ENCODE measurements around the gene FGF21.
A peak's percentile ranks its signal among the peaks of the same experiment; 100 is the strongest.

FGF21 gene

DNA sequence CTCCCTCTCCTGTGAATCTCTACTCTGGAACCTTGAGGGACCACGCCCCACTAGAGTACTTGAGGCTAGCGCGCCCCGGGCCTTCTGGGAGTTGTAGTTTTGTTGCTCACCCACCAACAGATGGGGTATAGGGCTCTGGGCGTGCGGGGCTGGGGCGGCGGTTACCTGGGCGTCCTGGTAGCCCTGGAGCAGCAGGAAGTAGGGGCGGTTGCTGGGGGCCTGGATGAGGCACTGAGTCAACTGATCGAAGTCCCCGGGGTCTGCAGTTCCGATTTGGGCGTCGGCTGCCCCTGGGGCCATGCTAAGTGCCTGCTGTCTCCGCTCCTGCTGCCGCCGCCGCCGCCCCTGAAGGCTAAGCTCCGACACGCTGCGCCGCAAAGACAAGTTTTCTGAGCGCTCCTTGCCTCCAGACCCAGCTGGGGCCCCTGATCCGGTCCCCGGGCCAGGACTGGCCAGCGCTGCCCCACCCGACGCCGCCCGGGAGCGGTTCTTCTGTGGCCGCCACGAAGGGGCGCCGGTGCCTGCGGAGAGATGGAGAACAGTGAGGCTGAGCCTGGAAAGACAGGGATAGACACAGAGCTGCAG, 20.2 kb upstream of the FGF21 start:
- no peak for DNase-seq (ENCODE audit: low read depth)
- H3K4me3 ChIP-seq (ENCODE audit: low read length): no peak overlapping the region

DNA sequence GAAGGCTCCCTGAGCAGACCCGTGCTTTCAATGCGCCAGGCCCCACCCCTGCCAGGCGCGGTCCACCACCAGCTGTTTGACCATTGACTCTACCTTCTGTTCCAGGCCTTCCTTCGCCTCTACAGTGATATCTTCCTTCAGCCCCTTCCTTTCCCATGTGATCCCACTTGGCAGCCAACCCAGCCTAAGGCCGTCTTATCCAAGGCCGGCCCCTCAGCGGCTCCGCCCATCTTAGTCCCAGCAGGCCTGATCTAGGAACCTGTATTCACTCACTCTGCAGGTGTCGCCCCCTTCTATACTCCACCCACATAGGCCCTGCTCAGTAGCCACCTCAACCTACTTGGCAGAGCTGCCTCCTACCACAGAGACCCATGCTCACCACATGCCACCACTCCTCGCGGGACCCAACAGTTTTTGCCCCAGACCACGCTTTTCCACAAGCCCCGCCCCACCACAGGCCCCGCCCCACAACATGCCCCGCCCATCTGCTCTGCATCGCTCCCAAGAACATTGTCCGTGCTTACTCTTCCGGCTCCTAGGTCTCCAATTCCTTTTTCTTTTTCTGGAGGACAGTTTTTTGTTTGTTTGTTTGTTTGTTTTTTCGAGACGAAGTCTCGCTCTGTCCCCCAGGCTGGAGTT, 17.8 kb upstream of the FGF21 start:
- no peak overlapping the region for H3K4me3 ChIP-seq (ENCODE audit: low read length)
- H3K9me3 ChIP-seq (ENCODE audit: control insufficient read depth, low read length): no peaks in the 10 kb centered on the region
- DNase-seq (ENCODE audit: low read depth): no peak
- peaks cover 24% of the 10 kb centered on the region for H3K27me3 ChIP-seq (replicated peaks; ENCODE audit: control insufficient read depth, insufficient read depth, low read length)
- no peaks in the 10 kb centered on the region for H3K36me3 ChIP-seq (ENCODE audit: control insufficient read depth, insufficient read depth, low read length, severe bottlenecking)
- H3K4me1 ChIP-seq (ENCODE audit: control insufficient read depth, insufficient read depth, low read length): no peaks in the 10 kb centered on the region
- H3K9ac ChIP-seq (ENCODE audit: low read length): no peak overlapping the region

More for the DNA sequence above, 20.2 kb upstream of the FGF21 start:
- Histone ChIP-seq H3K27me3 (replicated peaks; ENCODE audit: control insufficient read depth, insufficient read depth, low read length) (peaks cover 32% of the 10 kb centered on the region), H3K9me3 (ENCODE audit: control insufficient read depth, low read length) (no peaks in the 10 kb centered on the region), H3K9ac (ENCODE audit: low read length) (no peak overlapping the region), H3K4me1 (ENCODE audit: control insufficient read depth, insufficient read depth, low read length) (no peaks in the 10 kb centered on the region), H3K36me3 (ENCODE audit: control insufficient read depth, insufficient read depth, low read length, severe bottlenecking) (no peaks in the 10 kb centered on the region)

DNA sequence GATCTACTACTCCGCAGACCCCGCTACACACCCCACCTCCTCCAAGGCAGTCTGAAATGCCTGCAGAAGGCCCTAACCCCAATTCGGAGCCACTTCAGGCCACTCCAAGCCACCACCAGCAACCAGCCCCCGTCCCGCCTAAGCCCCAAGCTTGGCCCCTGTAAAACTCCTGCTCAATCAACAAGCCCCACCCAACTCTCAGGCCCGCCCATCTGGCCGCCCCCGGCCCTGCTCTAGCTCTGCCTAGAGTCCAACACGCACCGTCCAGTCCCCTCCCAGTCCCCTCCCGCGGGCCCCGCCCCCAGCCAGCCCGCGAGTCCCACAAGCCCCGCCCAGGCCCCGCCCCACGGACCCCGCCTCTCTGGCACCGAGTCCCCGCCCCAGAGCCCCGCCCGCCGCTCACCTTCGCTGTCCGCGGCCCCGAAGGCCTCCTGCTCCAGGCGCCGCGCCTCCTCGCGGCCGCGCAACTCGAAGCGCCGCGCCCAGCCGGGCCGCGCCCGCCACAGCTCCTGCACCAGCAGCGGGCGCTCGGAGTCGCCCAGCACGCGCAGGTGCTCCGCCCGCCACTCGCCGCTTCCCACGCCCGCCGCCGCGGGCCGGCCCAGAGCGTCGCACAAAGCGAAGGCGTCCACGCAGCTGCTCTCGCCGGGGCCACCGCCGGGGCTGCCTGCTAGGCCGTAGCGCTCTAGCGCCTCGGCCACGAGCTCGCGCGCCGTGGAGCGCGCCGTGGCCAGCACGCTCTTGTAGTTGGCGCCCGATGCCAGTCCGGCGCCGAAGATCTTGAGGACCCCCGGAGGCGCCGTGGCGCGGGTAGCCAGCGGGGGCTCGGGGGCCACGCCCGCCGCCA, 16.5 kb upstream of the FGF21 start:
- Histone ChIP-seq H3K27me3 (replicated peaks; ENCODE audit: control insufficient read depth, insufficient read depth, low read length) (peaks cover 15% of the 10 kb centered on the region), H3K9ac (ENCODE audit: low read length) (no peak overlapping the region), H3K9me3 (ENCODE audit: control insufficient read depth, low read length) (no peaks in the 10 kb centered on the region), H3K36me3 (ENCODE audit: control insufficient read depth, insufficient read depth, low read length, severe bottlenecking) (no peaks in the 10 kb centered on the region), H3K4me3 (ENCODE audit: low read length) (no peak overlapping the region), H3K4me1 (ENCODE audit: control insufficient read depth, insufficient read depth, low read length) (no peaks in the 10 kb centered on the region)
- DNase-seq (ENCODE audit: low read depth): peak; percentile 83

DNA sequence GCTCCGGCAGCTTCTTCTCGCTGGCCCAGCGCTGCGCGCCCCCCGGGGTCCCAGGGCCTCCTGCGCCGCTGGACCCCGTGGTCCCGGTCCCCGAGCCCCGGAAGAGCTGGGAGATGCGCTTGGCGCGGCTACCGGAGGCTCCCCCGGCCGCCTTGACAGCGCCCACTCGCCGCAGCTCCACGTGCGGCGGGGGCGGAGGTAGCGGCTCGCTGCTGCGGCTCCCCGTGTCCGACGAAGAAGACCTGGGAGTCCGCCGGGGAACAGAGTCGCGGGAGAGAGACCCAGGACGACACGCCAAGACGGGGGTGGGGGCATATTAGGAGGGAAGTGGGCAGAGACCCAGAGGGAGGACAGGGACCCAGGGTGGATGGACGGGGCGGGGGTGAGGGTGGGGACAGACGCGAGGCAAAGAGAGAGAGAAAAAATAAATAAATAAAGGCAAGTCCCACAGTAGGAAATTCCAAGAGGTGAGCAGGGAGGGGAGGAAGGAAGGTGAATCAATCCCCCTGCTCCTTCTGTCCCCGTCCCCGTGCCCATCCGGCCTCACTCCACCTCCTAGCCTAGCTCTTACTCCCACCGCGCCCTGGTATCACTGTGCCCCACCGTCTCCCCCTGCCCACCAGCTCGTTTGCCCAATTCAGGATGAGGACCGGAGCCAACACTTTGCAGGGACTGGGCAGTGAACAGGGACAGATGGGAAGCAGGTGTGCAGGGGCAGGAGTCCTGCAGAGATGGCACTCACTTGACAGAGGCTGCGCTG, 15.7 kb upstream of the FGF21 start:
- H3K4me1 ChIP-seq (ENCODE audit: control insufficient read depth, insufficient read depth, low read length): no peaks in the 10 kb centered on the region
- H3K36me3 ChIP-seq (ENCODE audit: control insufficient read depth, insufficient read depth, low read length, severe bottlenecking): no peaks in the 10 kb centered on the region
- H3K27me3 ChIP-seq (replicated peaks; ENCODE audit: control insufficient read depth, insufficient read depth, low read length): peaks cover 15% of the 10 kb centered on the region
- no peak overlapping the region for H3K9ac ChIP-seq (ENCODE audit: low read length)
- H3K9me3 ChIP-seq (ENCODE audit: control insufficient read depth, low read length): no peaks in the 10 kb centered on the region
- no peak for DNase-seq (ENCODE audit: low read depth)
- H3K4me3 ChIP-seq (ENCODE audit: low read length): no peak overlapping the region

DNA sequence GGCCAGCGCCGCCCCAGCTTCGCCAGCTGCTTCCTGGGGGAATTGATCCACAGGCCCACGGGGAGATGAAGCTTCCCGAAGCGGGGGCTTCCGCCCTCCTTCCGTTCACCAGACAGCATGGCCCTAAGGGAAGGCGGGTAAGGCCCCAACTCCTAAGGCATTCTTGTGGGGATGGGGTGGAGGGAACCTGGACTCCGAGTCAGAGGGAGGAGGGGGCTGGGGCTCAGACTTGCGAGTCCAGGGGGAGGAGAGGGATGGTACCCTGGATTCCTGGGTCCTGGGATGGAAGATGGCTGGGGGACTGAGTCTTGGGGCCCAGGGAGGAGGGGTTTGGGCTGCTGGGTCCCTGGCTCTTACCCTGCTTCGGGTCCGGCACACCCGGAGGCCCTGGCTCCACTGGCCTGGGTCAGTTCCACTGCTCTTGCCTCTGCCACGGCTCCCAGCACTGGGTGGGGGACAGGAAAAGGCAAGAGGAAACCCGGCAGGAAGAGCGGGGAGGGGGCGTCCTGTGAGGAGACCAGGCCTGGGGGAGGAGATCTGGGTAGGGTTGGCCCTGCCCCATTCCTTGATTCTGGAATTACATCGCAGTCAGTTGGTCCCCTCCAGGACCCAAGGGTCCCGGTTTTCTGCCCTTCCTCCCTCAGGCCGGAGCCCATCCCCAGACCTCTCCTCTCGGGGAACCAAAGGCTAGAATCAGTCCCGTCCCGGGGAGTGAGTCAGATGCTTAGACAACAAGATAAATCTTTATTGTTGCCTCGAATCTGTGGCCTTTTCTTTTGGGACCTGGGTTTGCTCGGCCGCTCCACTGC, 15.0 kb upstream of the FGF21 start, which contains the start of gene RASIP1:
RASIP1 (minus strand) TSS at position 447 of the 809 bp plus-strand sequence; CDS start at position 119, 328 bp downstream.
- no peaks in the 10 kb centered on the region for H3K36me3 ChIP-seq (ENCODE audit: control insufficient read depth, insufficient read depth, low read length, severe bottlenecking)
- no peak for DNase-seq (ENCODE audit: low read depth)
- H3K9ac ChIP-seq (ENCODE audit: low read length): no peak within 1 kb of the TSS
- peaks cover 8% of the 10 kb centered on the region for H3K27me3 ChIP-seq (replicated peaks; ENCODE audit: control insufficient read depth, insufficient read depth, low read length)
- H3K9me3 ChIP-seq (ENCODE audit: control insufficient read depth, low read length): no peaks in the 10 kb centered on the region
- H3K4me3 ChIP-seq (ENCODE audit: low read length): no peak within 1 kb of the TSS
- no peaks in the 10 kb centered on the region for H3K4me1 ChIP-seq (ENCODE audit: control insufficient read depth, insufficient read depth, low read length)

DNA sequence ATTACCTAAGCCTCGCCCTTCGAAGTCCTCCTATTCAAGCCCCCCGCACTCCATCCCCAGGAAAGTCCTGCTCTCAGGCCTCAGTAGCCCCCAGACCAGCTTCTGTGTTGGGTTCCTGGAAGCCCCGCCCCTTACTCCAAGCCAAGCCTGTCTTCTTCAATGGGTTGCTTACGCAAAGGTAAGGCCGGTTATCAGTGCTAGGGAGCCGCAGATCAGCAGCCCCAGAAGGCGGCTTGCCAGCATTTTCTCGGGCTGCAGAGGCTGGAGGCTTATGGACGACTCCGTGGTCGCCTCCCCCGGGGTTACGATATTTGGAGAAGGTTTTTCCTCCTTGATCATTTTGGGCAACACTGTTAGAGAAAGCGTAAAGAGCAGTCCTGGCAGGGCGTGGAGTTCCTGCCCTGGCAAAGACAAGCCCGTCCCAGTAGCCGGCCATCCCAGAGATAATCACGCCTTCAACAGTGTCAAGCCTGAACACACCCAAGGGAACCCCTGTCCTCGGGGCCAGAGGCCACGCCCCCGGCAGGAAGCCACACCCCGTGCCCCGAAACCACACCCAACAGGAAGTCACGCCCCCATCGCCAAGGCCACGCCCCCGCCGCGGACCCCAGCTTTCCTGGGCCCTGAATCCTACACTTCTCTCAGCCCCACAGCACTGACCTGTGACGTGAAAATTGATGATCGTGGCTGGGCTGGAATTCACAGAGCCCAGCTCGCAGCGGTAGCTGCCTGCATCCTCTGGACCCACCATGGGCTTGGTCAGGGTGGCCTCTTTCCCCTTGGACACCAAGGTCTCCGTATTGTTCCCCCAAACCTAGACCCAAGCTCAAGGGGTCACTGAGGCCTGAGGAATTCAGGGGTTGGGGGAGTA, 14.0 kb upstream of the FGF21 start:
- Histone ChIP-seq H3K36me3 (ENCODE audit: control insufficient read depth, insufficient read depth, low read length, severe bottlenecking) (no peaks in the 10 kb centered on the region), H3K27me3 (replicated peaks; ENCODE audit: control insufficient read depth, insufficient read depth, low read length) (peaks cover 7% of the 10 kb centered on the region), H3K4me1 (ENCODE audit: control insufficient read depth, insufficient read depth, low read length) (no peaks in the 10 kb centered on the region), H3K4me3 (ENCODE audit: low read length) (no peak overlapping the region), H3K9me3 (ENCODE audit: control insufficient read depth, low read length) (no peaks in the 10 kb centered on the region), H3K9ac (ENCODE audit: low read length) (no peak overlapping the region)
- peak; percentile 17 for DNase-seq (ENCODE audit: low read depth)

DNA sequence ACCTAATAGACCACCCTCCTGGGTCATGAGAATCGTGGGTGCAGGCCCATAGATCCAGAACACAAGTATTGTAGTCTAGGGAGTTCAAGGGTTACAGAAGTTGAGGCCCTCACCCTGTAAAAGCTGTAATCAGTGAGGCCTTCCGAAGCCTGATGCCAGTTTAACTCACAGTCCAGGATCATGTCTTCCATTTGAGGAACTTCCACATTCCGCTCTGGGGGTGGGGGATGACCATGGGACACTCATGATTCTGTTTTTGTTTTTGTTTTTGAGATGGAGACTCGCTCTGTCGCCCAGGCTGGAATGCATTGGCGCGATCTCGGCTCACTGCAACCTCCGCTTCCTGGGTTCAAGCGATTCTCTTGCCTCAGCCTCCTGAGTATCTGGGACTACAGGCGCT, 13.2 kb upstream of the FGF21 start:
- Histone ChIP-seq H3K9ac (ENCODE audit: low read length) (no peak overlapping the region), H3K27me3 (replicated peaks; ENCODE audit: control insufficient read depth, insufficient read depth, low read length) (peaks cover 7% of the 10 kb centered on the region), H3K36me3 (ENCODE audit: control insufficient read depth, insufficient read depth, low read length, severe bottlenecking) (no peaks in the 10 kb centered on the region), H3K9me3 (ENCODE audit: control insufficient read depth, low read length) (no peaks in the 10 kb centered on the region), H3K4me3 (ENCODE audit: low read length) (no peak overlapping the region), H3K4me1 (ENCODE audit: control insufficient read depth, insufficient read depth, low read length) (no peaks in the 10 kb centered on the region)
- DNase-seq (ENCODE audit: low read depth): no peak

DNA sequence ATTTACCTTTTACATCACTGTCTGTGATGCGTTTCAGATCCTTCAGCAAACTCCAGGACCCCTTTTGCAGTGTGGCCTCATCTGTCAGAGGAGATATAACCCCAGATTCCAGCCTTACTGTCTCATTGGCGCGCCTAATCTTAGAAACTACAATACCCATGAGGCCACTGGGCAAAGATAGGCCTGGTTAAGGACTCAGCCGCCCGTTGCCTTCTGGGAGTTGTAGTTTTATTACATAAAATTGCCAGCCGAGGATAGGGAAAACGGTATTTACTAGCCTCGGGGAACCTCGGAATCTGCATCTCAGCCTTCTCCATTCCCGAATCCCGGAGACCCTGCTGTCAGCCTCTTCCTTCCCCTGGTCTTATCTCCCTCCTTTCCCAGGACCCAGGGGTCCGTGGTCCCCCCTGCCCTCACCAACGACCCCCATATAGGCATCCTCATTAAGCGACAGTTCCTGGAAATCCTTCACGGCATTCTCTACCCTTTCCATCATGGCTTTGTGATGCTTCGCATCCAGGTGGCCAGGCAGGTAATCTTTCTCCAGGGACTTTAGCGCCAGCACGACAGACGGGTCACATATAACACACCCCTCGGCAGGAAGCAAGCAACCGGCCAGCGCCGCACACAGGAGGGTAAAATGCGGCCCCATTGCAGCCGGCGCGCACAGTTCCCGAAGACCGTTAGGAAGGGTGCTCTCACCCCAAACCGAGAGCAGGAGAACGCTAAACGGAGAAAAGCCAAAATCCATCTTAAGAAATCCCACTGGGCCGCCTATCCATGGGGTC, 9.9 kb upstream of the FGF21 start:
- H3K4me1 ChIP-seq (ENCODE audit: control insufficient read depth, insufficient read depth, low read length): no peaks in the 10 kb centered on the region
- no peak overlapping the region for H3K4me3 ChIP-seq (ENCODE audit: low read length)
- H3K9me3 ChIP-seq (ENCODE audit: control insufficient read depth, low read length): no peaks in the 10 kb centered on the region
- H3K36me3 ChIP-seq (ENCODE audit: control insufficient read depth, insufficient read depth, low read length, severe bottlenecking): no peaks in the 10 kb centered on the region
- H3K9ac ChIP-seq (ENCODE audit: low read length): no peak overlapping the region
- peaks cover 14% of the 10 kb centered on the region for H3K27me3 ChIP-seq (replicated peaks; ENCODE audit: control insufficient read depth, insufficient read depth, low read length)
- peak; percentile 83 for DNase-seq (ENCODE audit: low read depth)

DNA sequence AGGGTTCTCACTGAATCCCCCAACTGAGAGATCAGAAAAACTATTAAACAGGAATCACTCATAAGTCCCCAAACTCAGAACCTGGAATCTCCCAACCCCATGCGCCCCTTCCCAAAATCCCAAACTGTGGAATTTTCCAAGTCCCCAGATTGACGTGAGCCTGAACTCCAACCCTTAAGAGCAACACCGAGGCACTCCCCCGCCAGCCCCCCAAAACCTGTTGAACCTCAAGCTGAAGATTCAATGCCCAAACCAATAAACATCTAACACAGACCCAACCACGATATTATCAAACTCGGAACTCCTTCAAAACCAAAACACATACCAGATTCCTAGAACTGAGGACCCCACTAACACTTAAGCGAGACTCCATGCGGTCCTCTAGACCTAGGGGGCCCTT, 9.2 kb upstream of the FGF21 start:
- Histone ChIP-seq H3K4me1 (ENCODE audit: control insufficient read depth, insufficient read depth, low read length) (no peaks in the 10 kb centered on the region), H3K9me3 (ENCODE audit: control insufficient read depth, low read length) (no peaks in the 10 kb centered on the region), H3K4me3 (ENCODE audit: low read length) (no peak overlapping the region), H3K9ac (ENCODE audit: low read length) (no peak overlapping the region), H3K36me3 (ENCODE audit: control insufficient read depth, insufficient read depth, low read length, severe bottlenecking) (no peaks in the 10 kb centered on the region), H3K27me3 (replicated peaks; ENCODE audit: control insufficient read depth, insufficient read depth, low read length) (peaks cover 18% of the 10 kb centered on the region)
- DNase-seq (ENCODE audit: low read depth): no peak
